ENCODE data around the gene BYSL. TPM values are rescaled to one million over a fixed set of nuclear protein-coding genes. Genes with fewer than 3 reads are reported as not detected.

Gene BYSL
- total and polyA plus RNA-seq, 9 of the 15 experiments (the other 6 are each of a cell fraction or from before 2014, with no cell fraction given), result 22.2 to 92.3 (median 53.4) TPM

DNA sequence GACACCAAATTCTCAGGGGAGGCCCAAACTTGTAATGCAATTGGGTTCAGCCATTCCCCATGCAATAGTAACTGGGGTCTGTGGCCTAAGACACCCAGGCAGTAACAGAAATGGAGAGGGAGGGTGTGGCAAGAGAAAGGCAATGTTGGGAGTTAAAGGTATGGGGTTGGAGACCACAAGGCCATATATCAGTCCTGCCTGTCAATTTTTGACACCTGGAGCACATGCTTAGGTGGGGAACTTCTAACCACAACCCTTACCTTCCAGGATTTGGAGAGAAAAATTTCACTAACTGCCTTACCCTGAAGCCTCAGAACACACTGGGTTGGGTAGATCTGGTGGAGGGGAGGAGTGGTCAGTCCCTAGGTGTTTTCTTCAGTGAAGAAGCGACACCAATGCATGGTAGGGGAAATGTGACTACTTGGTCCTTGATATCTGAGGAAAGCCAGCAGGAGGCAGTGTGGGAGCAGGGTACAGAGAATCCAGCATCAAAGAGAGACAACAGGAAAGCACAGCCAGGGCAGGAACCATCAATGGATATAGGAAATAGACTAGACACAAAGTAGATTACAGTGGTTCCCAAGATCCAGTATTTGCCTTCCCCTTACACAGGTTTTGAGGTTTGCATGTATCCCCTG, 19.3 kb upstream of the BYSL start (continued):
- TF ChIP-seq RCOR1 (IDR thresholded peaks at IDR 0.05; ENCODE audit: borderline replicate concordance in 1 of 2, low read depth in 2 of 2, low read length in 2 of 2) (peak in 1 of 2 experiments; percentile 79; a peak in 1 of 4 replicates), ZNF311 (CRISPR knock-in tag; IDR thresholded peaks at IDR 0.05) (no peak), ZNF316 (IDR thresholded peaks at IDR 0.05) (no peak), NR2C2 (CRISPR knock-in tag; IDR thresholded peaks at IDR 0.05) (no peak), NR2C2 (tag; IDR thresholded peaks at IDR 0.05) (no peak), SIX5 (IDR thresholded peaks at IDR 0.05; ENCODE audit: borderline replicate concordance in 1 of 2, insufficient read depth in 1 of 2, low read depth in 1 of 2, low read length in 2 of 2) (no peak), SMAD3 (CRISPR knock-in tag; conservative IDR thresholded peaks at IDR 0.05) (no peak), TAF15 (IDR thresholded peaks at IDR 0.05; ENCODE audit: low read depth, low read length) (no peak), GTF2E2 (tag; IDR thresholded peaks at IDR 0.05) (no peak), SP1 (CRISPR knock-in tag; IDR thresholded peaks at IDR 0.05) (no peak), TCF3 (CRISPR knock-in tag; IDR thresholded peaks at IDR 0.05) (no peak; the same call in 1 of the 2 replicates), TSHZ1 (CRISPR knock-in tag; IDR thresholded peaks at IDR 0.05) (no peak), DMBX1 (CRISPR knock-in tag; IDR thresholded peaks at IDR 0.05; ENCODE audit: borderline replicate concordance) (no peak), BCOR (IDR thresholded peaks at IDR 0.05) (peak; percentile 41; the same call in 1 of the 2 replicates), HMG20A (CRISPR knock-in tag; conservative IDR thresholded peaks at IDR 0.05) (no peak), ARNT (IDR thresholded peaks at IDR 0.05) (0 out of 4 replicates have a peak, but pooled peaks of 1 of the 2 experiments have one; percentile 39), ATF6 (CRISPR knock-in tag; IDR thresholded peaks at IDR 0.05) (peak; percentile 49; the same call in 1 of the 2 replicates), RHOXF2B (CRISPR knock-in tag; conservative IDR thresholded peaks at IDR 0.05) (no peak), MAFF (IDR thresholded peaks at IDR 0.05; ENCODE audit: low read length) (no peak)
- TF ChIP-seq, protein P1, sequence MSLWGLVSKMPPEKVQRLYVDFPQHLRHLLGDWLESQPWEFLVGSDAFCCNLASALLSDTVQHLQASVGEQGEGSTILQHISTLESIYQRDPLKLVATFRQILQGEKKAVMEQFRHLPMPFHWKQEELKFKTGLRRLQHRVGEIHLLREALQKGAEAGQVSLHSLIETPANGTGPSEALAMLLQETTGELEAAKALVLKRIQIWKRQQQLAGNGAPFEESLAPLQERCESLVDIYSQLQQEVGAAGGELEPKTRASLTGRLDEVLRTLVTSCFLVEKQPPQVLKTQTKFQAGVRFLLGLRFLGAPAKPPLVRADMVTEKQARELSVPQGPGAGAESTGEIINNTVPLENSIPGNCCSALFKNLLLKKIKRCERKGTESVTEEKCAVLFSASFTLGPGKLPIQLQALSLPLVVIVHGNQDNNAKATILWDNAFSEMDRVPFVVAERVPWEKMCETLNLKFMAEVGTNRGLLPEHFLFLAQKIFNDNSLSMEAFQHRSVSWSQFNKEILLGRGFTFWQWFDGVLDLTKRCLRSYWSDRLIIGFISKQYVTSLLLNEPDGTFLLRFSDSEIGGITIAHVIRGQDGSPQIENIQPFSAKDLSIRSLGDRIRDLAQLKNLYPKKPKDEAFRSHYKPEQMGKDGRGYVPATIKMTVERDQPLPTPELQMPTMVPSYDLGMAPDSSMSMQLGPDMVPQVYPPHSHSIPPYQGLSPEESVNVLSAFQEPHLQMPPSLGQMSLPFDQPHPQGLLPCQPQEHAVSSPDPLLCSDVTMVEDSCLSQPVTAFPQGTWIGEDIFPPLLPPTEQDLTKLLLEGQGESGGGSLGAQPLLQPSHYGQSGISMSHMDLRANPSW (CRISPR knock-in tag; IDR thresholded peaks at IDR 0.05), result no peak
